NB4 (cell line): ENCODE results near the gene FASTK.

ENCODE experiments used
- POLR2A ChIP-seq: IDR thresholded peaks from 2 replicates; pipeline ENCODE4 v1.6.1; 2011; ENCODE audit warnings: mild to moderate bottlenecking; ENCODE audit not compliant: insufficient read length; ENCODE audit errors: extremely low read depth
- TF ChIP-seq, protein P1 (sequence below): IDR thresholded peaks from one replicate; pipeline ENCODE4 v1.5.1; 2012; ENCODE audit warnings: low read depth, low read length

GRCh38 chr7:151088856-151089699, 8.5 kb upstream of the FASTK start:
- TF ChIP-seq, protein P1, sequence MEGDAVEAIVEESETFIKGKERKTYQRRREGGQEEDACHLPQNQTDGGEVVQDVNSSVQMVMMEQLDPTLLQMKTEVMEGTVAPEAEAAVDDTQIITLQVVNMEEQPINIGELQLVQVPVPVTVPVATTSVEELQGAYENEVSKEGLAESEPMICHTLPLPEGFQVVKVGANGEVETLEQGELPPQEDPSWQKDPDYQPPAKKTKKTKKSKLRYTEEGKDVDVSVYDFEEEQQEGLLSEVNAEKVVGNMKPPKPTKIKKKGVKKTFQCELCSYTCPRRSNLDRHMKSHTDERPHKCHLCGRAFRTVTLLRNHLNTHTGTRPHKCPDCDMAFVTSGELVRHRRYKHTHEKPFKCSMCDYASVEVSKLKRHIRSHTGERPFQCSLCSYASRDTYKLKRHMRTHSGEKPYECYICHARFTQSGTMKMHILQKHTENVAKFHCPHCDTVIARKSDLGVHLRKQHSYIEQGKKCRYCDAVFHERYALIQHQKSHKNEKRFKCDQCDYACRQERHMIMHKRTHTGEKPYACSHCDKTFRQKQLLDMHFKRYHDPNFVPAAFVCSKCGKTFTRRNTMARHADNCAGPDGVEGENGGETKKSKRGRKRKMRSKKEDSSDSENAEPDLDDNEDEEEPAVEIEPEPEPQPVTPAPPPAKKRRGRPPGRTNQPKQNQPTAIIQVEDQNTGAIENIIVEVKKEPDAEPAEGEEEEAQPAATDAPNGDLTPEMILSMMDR, result no peak
- TF ChIP-seq POLR2A, result no peak
